Fibroblast of lung (primary cell): ENCODE results near the gene LEFTY2. TPM values are rescaled to one million over a fixed set of nuclear protein-coding genes. Genes with fewer than 3 reads are reported as not detected.

Experiments used
- DNase-seq, 2 donors: peaks; one replicate each; pipeline versions ENCODE4 v3.0.0 to v3.0.0-alpha.2; 2010; ENCODE audit warnings: low read depth in 2 of 2
- H2AFZ ChIP-seq: 2 replicates; pipeline ENCODE4 v1.5.1; 2012; ENCODE audit warnings: low read length, control low read depth, inconsistent platforms
- H3K27ac ChIP-seq: 2 replicates; pipeline ENCODE4 v1.5.1; 2011; ENCODE audit warnings: low read length, control low read depth; ENCODE audit not compliant: insufficient read depth
- H3K27me3 ChIP-seq: 2 replicates; pipeline ENCODE4 v1.5.1; 2011; ENCODE audit warnings: mild to moderate bottlenecking, low read length; ENCODE audit not compliant: control insufficient read depth, insufficient read depth
- H3K36me3 ChIP-seq: 2 replicates; pipeline ENCODE4 v1.5.1; 2011; ENCODE audit warnings: low read length; ENCODE audit not compliant: control insufficient read depth, insufficient read depth
- H3K4me1 ChIP-seq: 2 replicates; pipeline ENCODE4 v1.5.1; 2011; ENCODE audit warnings: low read length; ENCODE audit not compliant: control insufficient read depth, insufficient read depth; ENCODE audit errors: extremely low read depth
- H3K4me2 ChIP-seq: 2 replicates; pipeline ENCODE4 v1.5.1; 2011; ENCODE audit warnings: low read length, control low read depth; ENCODE audit not compliant: insufficient read depth; ENCODE audit errors: extremely low read depth
- H3K4me3 ChIP-seq, 4 experiments: fragments of 200-600 bp in 1 of 4; sonication (generic) in 1 of 4; replicated peaks in 1 of 4; 2 replicates each; pipeline ENCODE4 v1.5.1; 2011 to 2016; ENCODE audit warnings: low read length in 4 of 4, low read depth in 3 of 4, mild to moderate bottlenecking in 3 of 4, control low read depth in 2 of 4, inconsistent platforms in 1 of 4, mixed read lengths in 1 of 4; ENCODE audit not compliant: insufficient read depth in 1 of 4; ENCODE audit errors: control extremely low read depth in 1 of 4
- H3K79me2 ChIP-seq: 2 replicates; pipeline ENCODE4 v1.5.1; 2012; ENCODE audit warnings: mild to moderate bottlenecking, low read length, inconsistent platforms; ENCODE audit not compliant: control insufficient read depth, insufficient read depth
- H3K9ac ChIP-seq: 2 replicates; pipeline ENCODE4 v1.5.1; 2011; ENCODE audit warnings: mild to moderate bottlenecking, low read length, control low read depth; ENCODE audit not compliant: insufficient read depth
- H3K9me3 ChIP-seq: 2 replicates; pipeline ENCODE4 v1.5.1; 2012; ENCODE audit warnings: low read depth, low read length; ENCODE audit not compliant: control insufficient read depth, insufficient read depth
- H4K20me1 ChIP-seq: 2 replicates; pipeline ENCODE4 v1.5.1; 2011; ENCODE audit warnings: low read length; ENCODE audit not compliant: control insufficient read depth, insufficient read depth; ENCODE audit errors: extremely low read depth
- CTCF ChIP-seq, 2 donors: IDR thresholded peaks in 1 of 2; conservative IDR thresholded peaks in 1 of 2; 1 replicate in 1 of 2; 2 replicates in 1 of 2; pipeline ENCODE4 v1.5.1; 2011 to 2012; ENCODE audit warnings: low read length in 2 of 2, control low read depth in 1 of 2, inconsistent platforms in 1 of 2, low read depth in 1 of 2, mild to moderate bottlenecking in 1 of 2
- EZH2 ChIP-seq: IDR thresholded peaks from 2 replicates; pipeline ENCODE4 v1.5.1; 2012; ENCODE audit warnings: low read length, control low read depth, mild to moderate bottlenecking; ENCODE audit errors: missing control alignments
- polyA plus RNA-seq, 2 donors: library from polyadenylated mRNA; depleted of rRNA in 1 of 2; stranded (reverse) in 1 of 2; unstranded in 1 of 2; fragments of >200 nt; gene quantifications; 2 replicates each; pipeline ENCODE4 v1.2.1, GENCODE V29; 2011 to 2012; ENCODE audit warnings: missing spikeins in 1 of 2
- total RNA-seq: library from RNA; depleted of rRNA; stranded (reverse); fragments of >200 nt; gene quantifications from 2 replicates; pipeline ENCODE4 v1.2.1, GENCODE V29; 2014

The LEFTY2 gene
- total and polyA plus RNA-seq, 2 donors (not counting 1 experiment from before 2014, with no cell fraction given) = not detected

- Histone ChIP-seq H3K4me3 (no peak overlapping the region), H3K27me3 (no peaks in the 10 kb centered on the region), H3K9me3 (no peaks in the 10 kb centered on the region), H3K36me3 (no peaks in the 10 kb centered on the region), H4K20me1 (no peaks in the 10 kb centered on the region), H3K27ac (no peak overlapping the region), H2AFZ (no peak overlapping the region), H3K79me2 (no peaks in the 10 kb centered on the region), H3K4me1 (no peaks in the 10 kb centered on the region), H3K4me2 (no peak overlapping the region), H3K9ac (no peak overlapping the region)
- no peak for DNase-seq
- TF ChIP-seq EZH2 = no peak
- TF ChIP-seq CTCF (conservative IDR thresholded peaks at IDR 0.05 in 1 of 2, IDR thresholded peaks at IDR 0.05 in 1 of 2; ENCODE audit: low read depth in 1 of 2, low read length in 2 of 2) = no peak
Observed at GRCh38 chr1:225934711-225935110, 6.3 kb downstream of the LEFTY2 start.

- no peak overlapping the region for H3K4me2 ChIP-seq
- no peak overlapping the region for H2AFZ ChIP-seq
- no peak overlapping the region for H3K27ac ChIP-seq
- no peaks in the 10 kb centered on the region for H3K9me3 ChIP-seq
- H4K20me1 ChIP-seq = no peaks in the 10 kb centered on the region
- H3K27me3 ChIP-seq = no peaks in the 10 kb centered on the region
- DNase-seq = peak; percentile 39 to 71
- H3K79me2 ChIP-seq = no peaks in the 10 kb centered on the region
- TF ChIP-seq CTCF (conservative IDR thresholded peaks at IDR 0.05 in 1 of 2, IDR thresholded peaks at IDR 0.05 in 1 of 2; ENCODE audit: low read depth in 1 of 2, low read length in 2 of 2) (no peak), EZH2 (no peak)
- H3K9ac ChIP-seq = no peak overlapping the region
- H3K36me3 ChIP-seq = no peaks in the 10 kb centered on the region
- H3K4me3 ChIP-seq = no peak overlapping the region
- H3K4me1 ChIP-seq = no peaks in the 10 kb centered on the region
Observed at GRCh38 chr1:225933072-225933471, 7.9 kb downstream of the LEFTY2 start.

- Histone ChIP-seq H4K20me1 (no peaks in the 10 kb centered on the region), H2AFZ (no peak overlapping the region), H3K9me3 (no peaks in the 10 kb centered on the region), H3K36me3 (no peaks in the 10 kb centered on the region), H3K27me3 (no peaks in the 10 kb centered on the region), H3K9ac (no peak overlapping the region), H3K79me2 (no peaks in the 10 kb centered on the region), H3K4me2 (no peak overlapping the region), H3K4me3 (no peak overlapping the region), H3K4me1 (no peaks in the 10 kb centered on the region), H3K27ac (no peak overlapping the region)
- DNase-seq = no peak
- TF ChIP-seq CTCF (conservative IDR thresholded peaks at IDR 0.05 in 1 of 2, IDR thresholded peaks at IDR 0.05 in 1 of 2; ENCODE audit: low read depth in 1 of 2, low read length in 2 of 2) (no peak), EZH2 (no peak)
Observed at GRCh38 chr1:225931270-225932136, 9.5 kb downstream of the LEFTY2 start.
